IPS DF 4.7 (cell line): ENCODE results near the gene CNKSR3.

Source experiments
- DNase-seq: peaks from one replicate; pipeline ENCODE4 v3.0.0-alpha.2; 2013; ENCODE audit warnings: low spot score; ENCODE audit errors: extremely low read depth

CNKSR3 gene

DNA sequence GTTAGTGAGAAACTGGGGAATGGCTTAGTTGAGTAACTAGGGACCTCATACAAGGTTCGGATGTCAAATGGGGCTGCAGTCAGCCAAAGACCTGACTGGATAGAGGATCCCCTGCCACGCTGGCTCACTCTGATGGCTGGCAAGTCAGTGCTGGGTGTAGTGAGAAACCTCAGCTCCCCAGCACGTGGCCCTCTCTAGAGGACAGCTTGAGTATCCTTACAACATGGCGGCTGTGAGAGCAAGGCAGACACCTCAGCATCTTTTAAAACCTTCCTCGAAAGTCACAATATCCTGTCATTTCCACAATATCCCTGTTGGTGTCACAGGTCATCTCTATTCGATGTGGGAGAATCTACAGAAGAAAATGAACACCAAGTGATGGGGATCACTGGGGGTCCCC lies 127.2 kb downstream of the CNKSR3 start:
- DNase-seq, result no peak

- DNase-seq, result no peak
These were observed 127.7 kb downstream of the CNKSR3 start for GRCh38 chr6:154382740-154383139.

GRCh38 chr6:154381548-154381947 lies 128.9 kb downstream of the CNKSR3 start:
- no peak for DNase-seq

DNA sequence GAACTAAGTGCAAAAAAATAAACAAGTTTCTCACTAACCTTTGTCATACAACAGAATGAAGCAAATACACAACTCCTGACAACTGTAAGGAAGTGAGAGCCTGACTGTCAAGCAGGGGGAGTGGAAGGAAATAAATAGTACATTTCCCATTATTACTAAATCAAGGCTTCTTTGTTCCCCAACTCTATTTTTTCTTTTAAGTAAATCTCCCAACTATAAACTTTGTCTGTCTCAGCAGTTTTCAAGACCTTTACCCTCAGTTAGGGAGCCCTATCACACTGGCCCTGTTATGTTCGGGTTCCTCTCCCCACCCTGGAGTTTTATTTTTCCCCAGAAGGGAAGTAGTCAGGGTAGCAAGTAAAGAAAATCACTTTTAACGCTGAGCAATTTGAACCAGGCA lies 129.7 kb downstream of the CNKSR3 start:
- DNase-seq, result no peak

DNA sequence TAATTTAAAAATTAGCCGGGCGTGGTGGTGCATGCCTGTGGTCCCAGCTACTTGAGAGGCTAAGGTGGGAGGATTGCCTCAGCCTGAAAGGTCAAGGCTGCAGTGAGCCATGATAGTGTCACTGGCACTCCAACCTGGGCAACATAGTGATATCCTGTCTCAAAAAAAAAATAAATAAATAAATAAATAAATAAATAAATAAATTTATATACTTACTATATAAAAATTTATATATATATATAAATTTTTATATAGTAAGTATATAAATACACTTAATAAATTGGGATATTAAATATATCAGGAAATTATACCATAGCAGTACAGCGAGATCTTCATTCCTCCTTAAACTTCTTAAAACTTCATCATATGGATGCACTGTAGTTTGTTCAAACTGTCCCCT lies 130.9 kb downstream of the CNKSR3 start:
- DNase-seq, result no peak

DNA sequence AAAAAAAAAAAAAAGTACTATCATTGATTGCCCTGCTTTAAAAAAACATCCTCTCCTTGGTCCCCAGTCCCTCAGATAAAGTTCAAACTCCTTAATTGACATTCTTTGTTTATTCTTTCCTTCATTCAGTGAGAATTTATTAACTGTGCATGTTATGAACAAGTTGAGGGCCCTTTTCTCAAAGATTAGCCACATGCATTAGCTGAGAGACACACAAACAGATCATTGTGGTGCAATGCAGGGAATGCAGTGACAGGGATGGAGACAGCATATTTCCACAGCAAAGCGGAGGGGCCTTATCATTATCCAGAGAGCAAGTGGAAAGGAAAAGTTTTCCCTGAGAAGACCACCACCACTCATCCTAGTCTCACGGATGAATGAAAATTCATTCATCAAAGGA lies 132.0 kb downstream of the CNKSR3 start:
- DNase-seq, result no peak

DNA sequence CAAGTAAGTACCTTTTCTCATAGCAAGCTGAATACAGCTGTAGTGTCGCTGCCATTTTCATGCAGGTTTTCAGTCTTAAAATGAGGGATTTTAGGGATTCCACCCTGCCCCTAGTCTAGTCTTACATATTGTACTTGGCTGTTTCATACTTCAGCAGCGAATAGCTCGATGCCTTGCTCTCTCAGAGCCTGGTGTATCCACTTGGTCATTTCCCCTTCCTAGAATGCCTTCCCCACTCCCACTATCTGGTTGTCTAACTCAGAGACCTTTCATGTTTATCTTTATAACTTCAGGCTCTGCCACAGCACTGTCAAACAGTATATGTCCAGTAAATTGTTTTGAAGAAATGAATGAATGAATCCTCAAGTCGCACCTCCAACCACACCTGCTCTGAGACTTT lies 132.8 kb downstream of the CNKSR3 start:
- no peak for DNase-seq

DNA sequence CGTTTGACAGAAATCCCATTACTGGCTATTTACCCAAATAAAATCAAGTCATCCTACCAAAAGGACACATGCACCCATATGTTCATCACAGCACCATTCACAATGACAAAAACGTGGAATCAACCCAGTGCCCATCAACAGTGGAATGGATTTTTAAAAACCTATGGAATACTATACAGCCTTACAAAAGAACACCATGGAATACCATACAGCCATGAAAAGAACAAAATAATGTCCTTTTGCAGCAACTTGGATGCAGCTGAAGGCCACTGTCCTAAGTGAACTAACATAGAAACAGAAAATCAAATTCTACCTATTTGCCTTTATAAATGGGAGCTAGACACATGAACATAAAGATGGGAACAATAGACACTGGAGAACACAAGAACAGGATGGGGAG lies 136.5 kb downstream of the CNKSR3 start:
- DNase-seq, result no peak

- no peak for DNase-seq
These were observed 139.2 kb downstream of the CNKSR3 start for GRCh38 chr6:154371281-154371680.

- DNase-seq, result peak; percentile 3
These were observed 139.9 kb downstream of the CNKSR3 start for GRCh38 chr6:154370545-154370944.

- no peak for DNase-seq
These were observed 142.4 kb downstream of the CNKSR3 start for GRCh38 chr6:154367839-154368695.

DNA sequence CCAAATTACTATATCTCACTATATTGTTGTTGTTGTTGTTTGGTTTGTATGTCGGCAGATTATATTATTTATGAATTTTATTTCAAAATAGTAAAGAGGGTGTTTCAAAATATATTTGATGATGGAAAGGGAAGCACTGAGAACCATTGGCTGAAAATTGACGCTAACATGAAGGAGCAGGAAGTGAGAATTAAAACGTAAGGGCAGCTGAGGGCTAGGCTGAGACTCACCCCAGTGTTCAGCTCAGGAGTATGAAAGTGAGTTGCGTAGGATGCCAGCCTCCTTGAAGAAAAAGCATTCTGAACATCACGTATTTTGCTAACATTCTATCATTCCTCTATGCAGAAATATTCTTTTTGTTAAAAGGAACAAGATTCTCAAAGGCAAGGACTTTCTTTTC lies 143.1 kb downstream of the CNKSR3 start:
- DNase-seq, result no peak

GRCh38 chr6:154363821-154364220 lies 146.7 kb downstream of the CNKSR3 start:
- no peak for DNase-seq

DNA sequence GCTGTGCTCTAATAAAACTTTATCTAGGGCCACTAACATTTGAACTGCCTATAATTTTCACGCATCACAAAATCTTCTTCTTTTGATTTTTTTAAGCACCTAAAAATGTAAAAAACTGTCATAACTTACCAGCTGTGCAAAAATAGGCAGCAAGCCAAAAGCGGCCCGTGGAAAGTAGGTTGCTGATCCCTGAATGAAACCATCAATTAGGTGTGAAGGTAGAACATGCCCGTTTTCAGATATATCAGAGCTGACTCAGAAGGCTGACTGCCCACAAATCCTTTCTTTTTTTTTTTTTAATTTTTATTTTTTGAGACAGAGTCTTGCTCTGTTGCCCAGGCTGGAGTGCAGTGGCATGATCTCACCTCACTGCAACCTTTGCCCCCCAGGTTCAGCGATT lies 149.0 kb downstream of the CNKSR3 start:
- no peak for DNase-seq

- no peak for DNase-seq
These were observed 150.0 kb downstream of the CNKSR3 start for GRCh38 chr6:154360476-154360875.

- no peak for DNase-seq
These were observed 150.8 kb downstream of the CNKSR3 start for GRCh38 chr6:154359679-154360078.

DNA sequence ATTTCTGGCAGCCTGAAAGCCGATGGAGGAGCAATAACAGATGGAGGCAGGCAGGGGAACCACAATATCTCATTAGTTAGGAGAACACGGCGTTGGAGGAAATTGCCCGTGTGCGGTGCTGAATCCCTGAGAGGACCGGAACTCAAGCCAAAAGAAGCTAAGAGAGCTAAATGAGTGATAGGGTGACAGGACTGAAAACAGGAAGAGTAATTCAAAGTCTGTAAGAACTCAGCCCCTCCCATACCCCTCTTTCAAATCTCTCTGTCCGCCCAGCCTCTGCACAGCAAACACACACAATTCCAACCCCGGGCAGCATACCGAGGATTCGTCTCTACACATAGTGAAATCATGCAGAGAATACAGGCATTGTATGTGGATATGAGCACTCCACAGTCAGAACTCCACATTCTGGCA lies 151.3 kb downstream of the CNKSR3 start:
- DNase-seq, result no peak

DNA sequence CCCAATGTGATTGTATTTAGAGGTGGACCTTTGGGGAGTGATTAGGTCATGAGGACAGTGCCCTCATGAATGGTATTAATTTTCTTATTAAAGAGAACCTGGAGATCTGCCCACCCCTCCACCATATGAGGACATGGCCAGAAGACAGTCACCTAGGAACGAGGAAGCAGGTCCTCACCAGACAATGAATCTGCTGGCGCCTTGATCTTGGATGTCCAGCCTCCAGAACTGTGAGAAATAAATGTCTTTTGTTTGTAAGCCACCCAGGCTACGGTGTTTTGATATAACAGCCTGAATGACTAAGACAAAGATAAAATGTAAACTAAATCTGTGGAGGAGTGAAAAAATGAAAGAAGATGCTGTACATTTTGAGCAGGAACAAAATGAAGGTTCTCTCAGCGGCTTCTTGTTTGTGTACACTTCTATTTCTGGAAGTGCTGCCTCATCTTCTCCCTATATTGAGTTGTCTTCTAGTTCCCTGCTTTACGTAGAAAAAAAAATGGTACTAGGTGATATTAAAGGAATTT lies 152.4 kb downstream of the CNKSR3 start:
- no peak for DNase-seq

DNA sequence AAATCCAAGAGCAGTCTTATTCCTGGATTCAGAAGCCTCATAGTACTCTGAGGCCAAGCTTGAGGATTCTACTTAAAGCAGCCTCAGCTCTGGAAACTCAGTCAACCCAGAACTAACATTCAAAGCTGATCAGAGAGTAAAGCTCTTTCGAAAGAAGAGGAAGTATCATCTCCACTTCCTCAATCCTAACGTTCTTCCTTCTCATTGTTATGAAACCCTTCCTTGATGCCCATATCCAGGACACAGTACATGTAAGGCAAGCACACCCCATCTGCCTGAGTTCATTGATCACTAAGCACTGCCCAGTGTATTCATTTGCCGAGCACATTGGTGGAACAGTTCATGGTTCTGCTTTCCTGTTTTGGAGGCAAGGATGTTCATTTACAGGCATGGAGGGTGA lies 153.8 kb downstream of the CNKSR3 start, which contains the start of gene IPCEF1:
IPCEF1 (minus strand) TSS at position 114 of the 400 bp plus-strand sequence. CDS start 90,856 bp downstream, outside the sequence.
- DNase-seq, result no peak

- no peak for DNase-seq
These were observed 154.4 kb downstream of the CNKSR3 start for GRCh38 chr6:154356113-154356512.

DNA sequence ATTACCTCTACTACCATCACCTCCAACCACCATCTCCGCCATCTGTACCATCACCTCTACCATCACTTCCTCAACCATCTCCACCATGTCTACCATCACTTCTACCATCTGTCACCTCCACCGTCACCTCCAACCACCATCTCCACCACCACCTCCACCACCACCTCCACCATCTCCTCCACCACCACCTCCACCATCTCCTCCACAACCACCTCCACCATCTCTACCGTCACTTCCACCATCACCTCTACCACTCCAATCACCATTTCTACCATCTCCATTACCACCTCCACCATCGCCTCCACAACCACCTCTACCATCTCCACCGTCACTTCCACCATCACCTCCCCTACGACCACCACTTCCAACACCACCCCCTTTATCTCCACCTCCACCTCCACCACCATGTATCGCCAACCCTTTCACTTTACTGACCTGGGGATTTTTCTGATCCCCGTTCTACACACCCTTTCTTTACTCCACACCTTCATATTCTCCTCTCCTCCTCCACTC lies 156.2 kb downstream of the CNKSR3 start:
- no peak for DNase-seq

DNA sequence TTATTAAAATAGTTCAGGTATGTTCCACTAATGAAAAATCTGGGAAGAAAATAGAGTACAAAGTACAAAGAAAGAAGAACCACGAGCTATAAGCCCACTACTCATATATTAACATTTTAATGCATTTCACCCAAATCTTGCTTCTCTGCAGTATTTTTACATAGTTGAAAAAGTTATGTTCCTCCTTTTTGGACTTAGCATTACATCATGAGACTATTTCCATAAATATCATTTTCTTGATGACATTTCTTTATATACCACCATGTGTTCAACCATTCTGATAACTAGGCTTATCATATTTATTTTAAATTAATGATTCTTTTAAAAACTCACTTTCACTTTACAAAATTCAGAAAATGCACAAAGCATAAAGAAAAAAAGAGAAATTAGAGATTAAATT lies 156.9 kb downstream of the CNKSR3 start:
- DNase-seq, result no peak
